AG20443 (cell line): ENCODE data around the gene GPR34.
"Not testable (repeated sequence)": the region's sequence is repeated elsewhere in the genome, so short reads cannot be mapped to it uniquely, and the experiment has no call there.

Source experiments
- DNase-seq: peaks from one replicate; pipeline ENCODE4 v3.0.0; 2012; ENCODE audit warnings: low spot score, mixed read lengths

The GPR34 gene, protein sequence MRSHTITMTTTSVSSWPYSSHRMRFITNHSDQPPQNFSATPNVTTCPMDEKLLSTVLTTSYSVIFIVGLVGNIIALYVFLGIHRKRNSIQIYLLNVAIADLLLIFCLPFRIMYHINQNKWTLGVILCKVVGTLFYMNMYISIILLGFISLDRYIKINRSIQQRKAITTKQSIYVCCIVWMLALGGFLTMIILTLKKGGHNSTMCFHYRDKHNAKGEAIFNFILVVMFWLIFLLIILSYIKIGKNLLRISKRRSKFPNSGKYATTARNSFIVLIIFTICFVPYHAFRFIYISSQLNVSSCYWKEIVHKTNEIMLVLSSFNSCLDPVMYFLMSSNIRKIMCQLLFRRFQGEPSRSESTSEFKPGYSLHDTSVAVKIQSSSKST

DNA sequence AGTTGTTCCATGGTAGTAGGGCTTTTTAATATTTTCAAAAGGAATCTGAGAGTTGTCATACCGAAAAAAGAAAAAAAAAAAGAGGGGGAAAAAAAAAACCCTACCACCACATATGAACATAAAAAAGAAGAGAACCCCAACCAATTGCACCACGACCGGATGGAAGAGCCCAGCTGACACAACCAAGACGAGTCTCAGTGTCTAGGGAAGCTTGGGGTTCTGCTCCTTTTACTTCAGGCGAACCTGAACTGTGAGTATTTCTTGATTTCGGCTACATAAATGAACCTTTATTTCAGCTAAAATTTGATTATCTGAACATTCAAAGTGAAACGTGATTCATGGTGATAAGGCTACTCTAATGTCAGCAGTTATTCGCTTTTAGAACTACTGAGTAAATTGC lies at the start of gene GPR34:
Gene GPR34, plus strand, starts transcription at position 139 of the 400 bp plus-strand sequence. CDS start 6,661 bp downstream, outside the sequence.
- DNase-seq: no peak

DNA sequence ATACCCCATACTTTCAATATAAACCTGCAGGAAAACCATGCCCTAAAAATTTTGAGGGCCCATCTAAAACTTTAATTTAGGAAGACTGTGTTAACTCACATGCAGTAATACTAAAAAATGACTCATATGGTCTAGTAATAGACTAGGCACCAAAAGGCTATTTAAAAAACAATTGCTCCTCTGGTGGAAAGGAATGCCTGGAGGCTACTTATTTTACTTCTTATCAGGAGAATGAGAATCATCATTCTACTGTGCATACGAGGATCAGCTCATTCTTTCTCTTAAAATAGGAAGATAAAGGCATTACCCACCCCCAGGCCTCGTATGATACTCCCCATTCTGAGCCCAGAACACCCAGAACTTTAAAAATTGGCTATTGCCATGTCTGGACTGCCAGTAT lies 42.6 kb upstream of the GPR34 start:
- not testable (repeated sequence) for DNase-seq

DNA sequence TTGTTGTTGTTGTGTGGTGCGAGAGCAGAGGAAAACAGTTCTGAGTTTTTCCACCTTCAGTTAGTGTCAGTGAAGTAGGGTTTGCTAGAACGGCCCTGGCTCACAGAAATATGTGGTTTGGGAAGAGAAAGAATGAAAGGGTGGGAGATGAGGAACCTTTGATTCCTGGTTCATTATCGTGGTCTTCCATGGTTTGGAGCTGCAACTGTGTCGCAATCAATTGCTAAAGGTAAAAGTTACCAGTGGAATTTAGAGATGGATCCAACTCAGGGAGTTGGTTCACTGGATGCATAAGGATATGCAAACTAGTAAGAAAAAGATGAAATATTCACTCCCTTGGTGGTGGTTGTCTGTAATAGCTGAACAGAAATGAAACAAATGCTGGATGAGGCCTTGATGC lies 35.6 kb upstream of the GPR34 start:
- DNase-seq: no peak

DNA sequence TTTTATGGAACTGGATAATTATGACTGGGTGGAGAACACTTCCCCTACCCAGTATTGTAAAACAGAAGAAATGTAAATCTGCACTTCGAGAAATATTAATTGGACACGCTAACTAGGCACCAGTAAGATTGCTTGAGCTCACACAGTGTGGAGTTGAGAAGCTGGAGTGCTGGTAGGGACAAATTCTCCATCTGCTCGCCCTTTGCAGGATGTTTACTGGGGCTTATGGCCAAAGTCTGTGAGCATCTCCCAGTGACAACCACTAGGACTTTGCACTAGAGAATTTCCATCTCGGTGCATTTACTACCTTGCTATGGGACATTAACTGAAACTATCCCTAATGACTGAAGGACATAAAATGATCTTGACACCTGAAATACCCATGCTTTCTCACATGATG lies 33.7 kb upstream of the GPR34 start:
- no peak for DNase-seq

DNA sequence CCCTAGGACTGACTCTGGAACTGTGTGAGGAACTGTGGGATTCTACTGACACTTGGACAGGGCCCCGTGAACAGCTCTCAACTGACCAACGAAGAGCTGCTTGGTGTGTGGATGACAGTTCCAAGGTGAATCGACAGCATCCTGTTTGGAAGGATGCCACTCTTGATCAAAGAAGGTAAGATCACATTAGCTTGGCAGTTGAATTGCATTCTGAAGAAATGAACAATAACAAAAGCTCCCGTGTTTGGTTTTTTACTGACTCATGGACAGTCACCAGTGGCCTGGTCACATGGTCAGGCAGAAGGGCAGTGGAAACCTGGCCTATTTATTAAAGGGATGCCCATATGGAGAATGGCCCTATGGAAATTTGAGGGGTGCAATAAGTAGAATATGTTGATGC lies 33.1 kb upstream of the GPR34 start:
- peak; percentile 10 for DNase-seq

DNA sequence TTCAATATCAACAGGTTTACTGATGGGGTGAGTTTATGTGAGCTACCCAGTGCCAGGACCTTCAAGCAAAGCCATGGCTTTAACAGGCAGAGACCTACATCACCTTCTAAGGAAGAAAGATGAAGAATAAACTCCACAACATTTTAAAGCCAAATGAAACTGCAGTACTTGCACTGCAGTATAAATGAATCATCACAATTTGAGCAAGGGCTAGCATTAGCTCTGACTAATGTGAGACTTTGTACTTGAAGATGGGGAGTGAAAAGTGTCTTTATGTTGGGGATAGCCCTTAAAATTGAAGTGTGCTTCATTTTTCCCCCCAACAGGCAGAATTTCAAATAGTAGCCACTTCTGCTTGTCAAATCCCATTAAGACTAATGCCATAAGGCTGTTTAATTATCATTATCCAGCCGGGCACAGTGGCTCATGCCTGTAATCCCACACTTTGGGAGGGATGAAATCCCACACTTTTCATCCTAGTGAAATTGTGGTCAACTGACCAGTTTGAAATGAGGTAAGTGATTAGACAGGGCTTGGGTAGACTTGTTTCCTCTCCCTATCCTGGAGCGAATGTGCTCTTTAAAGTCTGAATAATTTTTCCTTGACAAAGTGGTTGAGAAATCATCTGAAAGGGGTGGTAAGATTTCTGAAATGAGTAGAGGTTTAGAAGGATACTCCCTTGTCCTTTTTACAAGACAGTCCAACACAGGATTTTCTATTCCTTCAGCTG lies 27.2 kb upstream of the GPR34 start:
- DNase-seq: peak; percentile 20

DNA sequence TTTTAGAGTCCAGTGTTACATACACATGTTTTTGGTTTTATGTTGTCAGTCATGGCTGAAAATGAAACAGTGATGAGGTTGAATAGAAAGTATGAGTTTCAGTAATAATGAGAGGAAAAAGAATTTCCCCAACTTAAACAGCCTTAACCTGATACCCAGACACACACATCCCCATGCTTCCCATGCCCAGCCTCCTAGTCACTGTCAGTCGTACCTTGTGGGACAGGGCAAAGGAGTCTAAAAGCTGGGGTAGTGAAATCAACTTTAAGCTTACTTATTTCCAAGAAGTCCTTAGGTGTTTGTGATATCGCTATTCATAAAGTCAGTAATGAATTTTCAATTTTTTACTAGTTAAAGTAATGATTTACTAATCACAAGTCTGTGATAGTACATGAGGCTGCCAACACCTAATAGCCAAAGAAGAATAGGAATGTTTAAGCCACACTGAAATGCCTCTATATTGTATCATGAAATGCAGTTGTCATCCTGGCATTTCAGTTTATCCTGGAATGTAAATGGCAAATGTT lies 24.3 kb upstream of the GPR34 start:
- no peak for DNase-seq

DNA sequence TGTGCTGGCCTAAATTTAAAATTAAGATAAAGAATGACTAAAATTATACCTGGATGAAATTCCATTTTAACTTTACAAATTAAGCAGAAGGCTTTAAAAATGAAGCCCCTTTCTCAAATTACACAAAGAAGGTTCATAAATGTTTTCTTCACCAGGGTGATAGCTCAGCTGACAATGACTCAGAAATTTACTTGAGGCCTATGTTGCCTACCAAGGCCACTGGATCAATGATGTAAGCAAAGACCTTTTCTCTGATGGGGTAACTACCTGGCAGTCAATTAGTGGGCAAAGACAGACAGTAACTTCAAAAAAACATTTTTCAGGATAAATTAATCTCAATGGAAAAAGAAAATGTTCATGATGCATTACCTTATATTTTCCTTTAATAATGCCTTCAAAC lies 23.9 kb upstream of the GPR34 start:
- DNase-seq: no peak

DNA sequence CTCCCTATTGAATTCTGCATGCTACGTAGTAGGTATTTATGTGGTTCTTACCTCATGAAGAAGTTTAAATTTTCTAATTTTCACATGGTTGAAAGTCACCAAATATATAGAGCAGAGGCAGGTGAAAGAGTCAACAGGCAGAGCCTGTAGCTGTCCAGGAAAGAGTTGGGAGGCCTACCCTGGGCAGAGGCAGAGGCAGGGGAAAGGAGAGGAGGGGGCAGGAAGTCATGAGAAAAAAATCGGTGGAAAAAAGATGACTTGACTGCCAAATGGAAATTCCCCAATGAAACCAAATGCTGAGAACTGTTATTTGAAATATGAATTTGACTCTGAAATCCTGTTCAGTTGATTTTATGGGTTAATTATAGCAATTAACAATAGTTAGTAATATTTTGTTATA lies 23.1 kb upstream of the GPR34 start:
- no peak for DNase-seq

DNA sequence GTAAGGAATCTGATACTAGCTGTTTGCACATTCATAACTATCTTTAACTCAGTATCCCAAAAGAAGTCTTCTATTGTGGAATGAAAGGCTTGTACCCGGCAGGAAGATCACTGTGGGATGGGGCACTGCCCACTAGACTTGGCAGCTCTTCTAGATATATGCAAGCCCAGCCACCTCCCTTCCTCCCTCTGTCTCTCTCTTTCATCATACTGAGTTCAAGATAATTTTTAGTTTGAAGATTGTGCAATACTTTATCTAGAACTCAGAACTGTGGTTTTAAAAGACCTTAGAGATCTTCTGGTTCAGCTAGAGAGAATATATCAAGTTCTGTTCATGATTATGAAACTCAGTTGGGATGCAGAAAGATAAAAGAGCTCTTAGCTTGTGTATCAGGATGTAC lies 22.5 kb upstream of the GPR34 start:
- peak; percentile 6 for DNase-seq

DNA sequence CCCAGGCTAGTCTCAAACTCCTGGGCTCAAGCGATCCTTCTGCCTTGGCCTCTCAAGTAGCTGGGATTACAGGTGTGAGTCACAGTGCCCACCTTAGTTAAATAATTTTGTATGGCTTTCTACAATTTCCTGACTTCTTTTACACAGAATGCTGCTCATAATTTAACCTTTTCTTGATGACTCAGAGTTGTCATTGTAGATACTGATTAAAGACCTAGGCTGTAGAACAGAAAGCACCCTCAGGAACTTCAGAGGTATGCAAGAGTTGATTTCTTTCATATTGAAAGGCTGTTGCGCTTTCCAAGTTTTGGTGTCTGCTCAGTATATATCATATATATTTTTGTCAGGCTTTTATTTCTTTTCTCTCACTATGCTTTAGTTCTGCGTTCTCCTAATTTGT lies 21.1 kb upstream of the GPR34 start:
- no peak for DNase-seq

DNA sequence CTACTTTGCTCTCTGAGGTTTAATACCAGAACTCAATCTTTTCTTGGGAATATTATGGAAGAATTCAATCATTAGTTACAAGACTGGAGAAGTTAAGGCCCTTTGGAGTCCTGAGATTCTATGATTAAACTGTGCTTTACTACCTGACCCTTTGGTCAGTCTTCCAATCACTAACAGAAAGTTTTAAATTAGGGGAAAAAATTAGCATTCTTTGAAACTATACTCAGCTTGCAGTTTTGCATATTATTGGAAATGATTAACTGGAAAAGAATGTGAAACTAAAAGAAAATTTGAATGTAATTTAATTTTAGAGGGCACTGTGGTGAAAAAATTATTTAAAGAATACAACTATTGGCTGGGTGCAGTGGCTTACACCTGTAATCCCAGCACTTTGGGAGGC lies 18.7 kb upstream of the GPR34 start:
- DNase-seq: no peak

DNA sequence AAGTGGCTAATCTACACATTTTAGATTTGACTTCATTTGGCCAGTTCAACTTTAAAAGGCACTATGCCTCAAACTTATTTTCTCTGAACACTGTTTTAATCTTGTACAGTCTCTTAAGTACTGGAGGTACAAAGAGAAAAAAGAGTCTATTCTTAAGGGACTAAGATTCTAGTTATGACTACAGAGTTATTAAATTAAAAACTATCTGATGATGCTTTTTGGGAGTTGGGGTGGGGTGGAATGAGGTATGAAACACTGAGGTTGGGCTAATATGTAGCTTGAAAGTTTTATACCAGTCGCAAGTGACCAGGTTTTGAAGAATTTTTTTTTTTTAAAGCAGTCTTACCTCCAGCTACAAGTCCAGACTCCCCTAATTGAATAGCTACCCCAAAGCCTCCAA lies 17.7 kb upstream of the GPR34 start:
- DNase-seq: no peak

DNA sequence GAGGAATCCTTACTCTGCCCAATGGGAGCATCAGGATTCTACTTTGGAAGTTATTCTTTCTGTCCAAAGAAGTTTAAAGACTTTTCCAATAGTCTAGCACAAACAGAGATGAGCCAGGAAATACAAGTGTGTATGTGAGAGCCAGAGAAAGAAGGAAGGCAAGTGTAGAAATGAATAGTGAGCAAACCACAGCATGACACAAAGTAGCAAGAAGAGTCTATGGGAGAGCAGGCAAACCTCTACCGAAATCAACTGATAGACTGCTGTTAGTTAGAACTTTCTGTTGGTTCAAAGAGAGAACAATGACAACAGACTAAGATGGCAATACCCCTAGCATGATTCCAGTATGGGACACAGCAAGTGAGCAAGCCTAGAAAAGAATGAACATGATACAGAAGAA lies 16.1 kb upstream of the GPR34 start:
- DNase-seq: no peak

DNA sequence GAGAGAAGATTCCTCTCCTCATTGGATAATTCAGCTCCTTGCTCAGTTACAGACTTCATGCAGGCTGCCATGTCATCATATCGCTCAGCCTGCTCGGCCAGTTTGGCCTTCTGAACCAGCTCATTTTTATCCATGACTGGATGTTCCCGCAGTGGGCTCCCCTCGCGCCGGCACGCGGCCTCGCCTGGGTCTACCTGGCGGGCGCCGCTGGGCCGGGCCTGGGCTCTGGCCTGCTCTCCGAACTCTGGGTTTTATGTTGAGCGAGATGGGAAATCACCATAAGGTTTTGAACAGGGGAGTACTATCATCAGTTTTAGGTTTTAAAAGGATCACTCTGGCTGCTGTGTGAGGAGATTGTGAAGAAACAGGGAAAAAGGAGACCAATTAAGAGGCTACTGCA lies 12.4 kb upstream of the GPR34 start:
- not testable (repeated sequence) for DNase-seq

DNA sequence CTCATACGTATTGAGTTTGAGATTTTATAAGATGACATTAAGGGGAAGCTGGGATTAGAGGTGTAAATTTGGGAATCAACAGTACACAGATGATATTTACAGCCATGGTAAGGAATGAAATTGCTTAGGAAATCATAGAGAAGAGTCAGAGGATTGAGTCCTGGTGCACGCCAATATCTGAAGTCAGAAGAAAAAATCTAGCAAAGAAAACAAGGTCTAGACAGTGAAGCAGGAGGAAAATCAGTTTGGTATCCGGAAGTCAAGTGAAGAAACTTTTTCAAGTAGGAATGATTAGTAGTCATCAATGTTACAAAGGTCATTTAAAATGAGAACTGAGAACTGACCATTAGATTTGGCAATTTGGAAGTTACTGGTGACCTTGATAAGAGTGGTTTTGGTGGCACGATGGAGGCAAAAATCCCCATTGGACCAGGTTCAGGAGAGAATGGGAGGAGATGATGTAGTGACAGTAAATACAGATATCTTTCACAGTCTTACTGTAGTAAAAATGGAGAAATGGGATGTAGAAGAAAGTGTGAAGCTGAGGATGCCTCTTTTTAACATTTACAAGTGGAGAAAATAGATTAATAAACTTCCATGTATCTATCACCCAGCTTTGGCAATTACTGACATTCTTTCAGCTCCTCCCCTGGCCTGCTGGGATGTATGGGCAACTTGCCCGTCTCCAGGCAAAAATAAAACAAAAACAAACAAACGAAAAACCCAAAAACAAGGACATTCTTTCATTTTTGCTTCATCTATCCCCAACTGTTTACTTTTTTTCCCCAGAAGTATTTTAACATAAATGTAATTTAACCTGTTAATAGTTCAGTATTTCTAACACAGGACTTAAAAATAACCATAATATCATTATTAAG lies 11.4 kb upstream of the GPR34 start:
- DNase-seq: peak; percentile 14

DNA sequence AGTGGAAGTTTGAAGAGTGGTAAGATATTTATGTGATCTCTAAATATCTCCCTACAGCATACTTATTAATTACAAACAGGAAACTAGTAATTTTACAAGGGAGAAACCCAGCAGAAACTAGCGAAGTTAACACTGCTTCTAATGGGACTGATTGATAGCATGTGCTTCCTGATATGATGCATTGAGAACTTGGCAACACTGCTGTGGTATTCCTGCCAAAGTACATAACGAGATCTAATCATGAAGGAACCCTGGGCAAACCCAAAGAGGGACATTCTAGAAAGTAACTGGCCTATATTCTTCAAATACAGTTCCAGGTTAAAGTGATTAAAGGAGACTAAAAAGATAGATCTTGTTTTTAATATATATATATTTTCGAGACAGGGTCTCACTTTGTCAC lies 4.6 kb upstream of the GPR34 start:
- DNase-seq: no peak

DNA sequence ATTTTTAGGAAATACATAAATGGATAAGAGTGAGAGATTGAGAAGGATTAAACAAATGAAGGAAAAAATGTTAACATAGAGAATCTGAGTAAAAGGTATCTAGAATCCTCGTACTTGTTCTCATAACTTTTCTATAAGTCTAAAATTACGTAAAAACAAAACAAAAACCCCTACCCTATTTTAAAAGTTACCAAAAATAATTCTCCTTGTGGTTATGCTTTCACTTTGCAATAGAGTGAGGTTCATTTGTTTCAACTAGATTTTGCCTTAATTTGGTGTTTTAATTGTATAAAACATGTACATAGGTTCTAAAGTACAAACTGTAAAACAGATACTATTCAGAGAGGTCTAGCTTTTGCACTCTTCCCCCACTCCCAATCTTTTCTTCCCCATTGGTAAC lies 3.8 kb upstream of the GPR34 start:
- DNase-seq: no peak

DNA sequence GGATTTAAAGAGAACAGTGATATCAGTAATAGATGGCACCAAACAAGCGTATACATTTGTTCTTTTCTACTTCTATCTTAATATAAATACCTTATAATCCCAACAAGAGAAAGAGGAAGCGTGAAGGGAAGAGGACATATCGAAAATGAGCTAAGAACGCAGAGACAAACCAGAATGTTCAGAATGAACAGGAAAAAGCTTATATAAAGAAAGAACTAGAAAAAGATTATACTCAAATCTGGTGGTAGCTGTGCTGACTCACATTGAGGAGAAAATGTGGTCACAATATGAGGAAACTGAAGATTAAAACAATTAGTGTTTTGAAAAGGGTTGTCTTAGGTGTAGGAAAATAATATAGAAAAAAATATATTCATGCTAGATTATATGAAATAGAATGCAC lies 2.0 kb upstream of the GPR34 start:
- no peak for DNase-seq

DNA sequence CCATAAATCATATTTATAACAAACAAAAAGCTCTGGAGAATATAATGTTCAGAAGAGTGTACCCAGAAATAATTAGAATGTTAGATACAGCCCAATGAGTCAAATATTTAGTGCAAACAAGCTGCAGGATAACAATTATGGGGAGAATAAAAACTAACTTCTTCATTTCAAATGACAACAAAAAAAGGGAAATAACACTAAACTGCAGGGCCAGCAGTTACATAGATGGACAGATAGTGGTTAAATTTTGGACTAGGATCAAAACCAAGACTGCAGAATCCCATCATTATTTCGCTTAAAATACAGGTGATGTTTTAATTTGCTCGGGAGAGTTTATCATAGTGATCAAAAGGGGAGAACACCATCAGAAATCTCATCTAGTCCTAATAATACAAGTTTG lies 617 bp upstream of the GPR34 start:
- DNase-seq: no peak

DNA sequence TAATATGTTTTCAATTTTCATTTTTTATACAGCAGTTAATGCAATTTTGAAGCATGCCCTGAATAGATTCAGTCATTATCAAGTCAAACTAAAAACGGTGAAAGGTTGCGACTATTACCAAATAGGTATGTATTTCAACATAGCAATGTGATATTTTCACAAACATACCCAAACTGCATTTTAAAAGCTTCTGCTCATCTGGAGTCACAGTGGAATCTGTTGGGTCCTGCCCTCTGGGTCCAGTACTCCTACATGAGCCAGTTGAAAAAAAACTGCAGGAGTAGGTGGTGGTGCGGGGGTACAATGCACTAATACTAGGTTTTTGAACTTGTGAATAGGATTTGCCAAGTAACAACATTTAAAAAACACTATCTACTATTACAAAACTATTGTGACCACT lies 938 bp downstream of the GPR34 start:
- no peak for DNase-seq

DNA sequence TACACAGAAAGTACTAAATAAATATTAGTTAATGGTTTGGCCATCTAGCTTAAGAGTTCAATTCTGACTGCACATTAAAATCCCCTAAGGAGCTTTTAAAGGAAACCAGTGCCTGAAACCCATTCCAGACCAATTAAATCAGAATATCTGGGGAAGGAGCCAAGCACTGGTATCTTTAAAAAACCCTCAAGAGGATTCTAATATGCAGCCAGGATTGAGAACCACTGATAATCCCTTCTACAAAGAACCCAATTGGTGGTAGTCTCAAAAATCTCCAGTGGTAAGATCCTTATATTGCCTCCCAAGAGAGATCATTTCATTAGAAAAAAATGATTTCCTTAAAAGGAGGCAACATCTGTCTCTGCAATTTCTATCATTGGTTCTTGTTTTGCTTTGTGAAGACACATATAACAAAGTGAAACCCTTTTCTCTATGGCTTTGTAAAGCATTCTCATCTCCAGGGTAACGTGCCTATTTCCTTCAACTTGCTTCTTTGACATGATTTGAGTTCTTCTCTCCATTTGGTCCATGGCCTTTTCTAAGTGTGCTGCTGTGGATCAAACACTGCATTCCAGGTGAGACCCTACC lies 3.5 kb downstream of the GPR34 start:
- DNase-seq: peak; percentile 10
